Peyer's patch (tissue), 4 donors: Measurements from ENCODE around the gene UBE3C. TPM values are rescaled to one million over a fixed set of nuclear protein-coding genes. Genes with fewer than 3 reads are reported as not detected.
"Not testable (repeated sequence)": the region's sequence is repeated elsewhere in the genome, so short reads cannot be mapped to it uniquely, and the experiment has no call there.

Experiments used
- DNase-seq, 3 donors: peaks; one replicate each; pipeline ENCODE4 v3.0.0-alpha.2; 2017 to 2019
- H3K27ac ChIP-seq, 4 donors: fragments of 200-600 bp; sonication (generic); one replicate each; pipeline ENCODE4 v1.5.1; 2016 to 2019
- H3K27me3 ChIP-seq, 2 donors: fragments of 200-600 bp; sonication (generic); one replicate each; pipeline ENCODE4 v1.5.1; 2019
- H3K36me3 ChIP-seq, 3 donors: fragments of 200-600 bp; sonication (generic); one replicate each; pipeline ENCODE4 v1.5.1; 2016 to 2019
- H3K4me1 ChIP-seq, 4 donors: fragments of 200-600 bp; sonication (generic); one replicate each; pipeline ENCODE4 v1.5.1; 2016 to 2019
- H3K4me3 ChIP-seq, 4 donors: fragments of 200-600 bp; sonication (generic); 1 replicate in 3 of 4; 2 replicates in 1 of 4; pipeline ENCODE4 v1.5.1; 2016 to 2019; ENCODE audit warnings: mild to moderate bottlenecking in 1 of 4
- H3K9me3 ChIP-seq, 4 donors: fragments of 200-600 bp; sonication (generic); one replicate each; pipeline ENCODE4 v1.5.1; 2016 to 2019; ENCODE audit warnings: mild to moderate bottlenecking in 1 of 4
- POLR2A ChIP-seq, 2 donors: fragments of 450-650 bp; IDR thresholded peaks; one replicate each; pipeline ENCODE4 v1.5.1; 2017; ENCODE audit warnings: antibody characterized with exemption in 2 of 2, mild to moderate bottlenecking in 2 of 2, moderate library complexity in 2 of 2
- total RNA-seq, 4 donors: library from RNA; depleted of rRNA; stranded (reverse); fragments of >200 nt; gene quantifications; one replicate each; pipeline ENCODE4 v1.1.0, GENCODE V29; 2016
- TF ChIP-seq, protein P1 (sequence below), 6 experiments: fragments of 450-650 bp in 4 of 6; fragments of 200-600 bp in 2 of 6; sonication (generic) in 1 of 6; IDR thresholded peaks; one replicate each; pipeline ENCODE4 v1.5.1; 2017 to 2019; ENCODE audit warnings: antibody characterized with exemption in 6 of 6, mild to moderate bottlenecking in 3 of 6, moderate library complexity in 1 of 6

UBE3C gene
- total RNA-seq, 4 donors from 2014 or later, result 76.4 to 106 (median 101) TPM

DNA sequence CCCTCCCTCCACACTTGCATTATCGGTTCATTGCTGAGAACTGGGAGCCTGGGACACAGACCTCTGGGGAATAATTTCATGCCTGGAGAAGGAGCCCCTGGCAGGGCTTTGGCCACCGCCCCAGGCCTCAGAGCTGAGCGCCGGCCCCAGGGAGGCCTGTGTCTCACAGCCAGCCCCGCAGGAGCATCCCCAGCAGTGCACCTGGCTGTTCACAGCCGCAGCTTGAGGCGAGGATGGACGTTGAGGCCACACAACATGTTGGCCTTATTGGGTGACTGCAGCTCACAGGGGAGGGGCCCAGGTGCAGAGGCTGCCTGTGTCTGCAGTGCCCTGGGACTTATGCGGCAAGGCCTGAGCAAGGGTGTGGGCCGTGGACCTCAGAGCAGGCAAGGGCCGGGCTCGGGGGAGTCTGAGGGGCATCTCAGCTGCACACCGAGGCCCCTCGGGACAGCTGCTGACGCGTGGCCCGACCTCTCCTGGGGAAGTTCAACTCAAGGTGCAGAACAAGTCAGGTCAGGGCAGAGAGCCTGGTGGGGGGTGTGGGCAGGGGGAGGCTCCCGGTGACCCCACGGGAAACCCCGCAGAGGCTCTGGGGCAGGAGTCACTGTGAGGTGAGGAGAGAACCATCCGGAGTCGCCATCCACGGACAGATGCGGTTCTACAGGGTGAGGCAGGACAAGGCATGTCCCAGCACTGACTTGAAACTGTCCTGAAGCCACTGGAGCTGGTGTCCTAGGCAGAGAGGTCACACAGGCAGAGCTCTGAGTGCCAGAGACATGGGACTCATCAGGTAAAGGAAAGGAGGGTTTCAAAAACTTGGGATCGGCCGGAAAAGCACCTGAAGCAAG lies 13.1 kb upstream of the UBE3C start:
- no peaks in the 10 kb centered on the region for H3K4me1 ChIP-seq
- no peak overlapping the region for H3K4me3 ChIP-seq
- H3K36me3 ChIP-seq, result no peaks in the 10 kb centered on the region
- no peak overlapping the region for H3K27ac ChIP-seq
- no peaks in the 10 kb centered on the region for H3K27me3 ChIP-seq
- TF ChIP-seq POLR2A (IDR thresholded peaks at IDR 0.05), result no peak
- H3K9me3 ChIP-seq, result no peaks in the 10 kb centered on the region
- no peak for DNase-seq

DNA sequence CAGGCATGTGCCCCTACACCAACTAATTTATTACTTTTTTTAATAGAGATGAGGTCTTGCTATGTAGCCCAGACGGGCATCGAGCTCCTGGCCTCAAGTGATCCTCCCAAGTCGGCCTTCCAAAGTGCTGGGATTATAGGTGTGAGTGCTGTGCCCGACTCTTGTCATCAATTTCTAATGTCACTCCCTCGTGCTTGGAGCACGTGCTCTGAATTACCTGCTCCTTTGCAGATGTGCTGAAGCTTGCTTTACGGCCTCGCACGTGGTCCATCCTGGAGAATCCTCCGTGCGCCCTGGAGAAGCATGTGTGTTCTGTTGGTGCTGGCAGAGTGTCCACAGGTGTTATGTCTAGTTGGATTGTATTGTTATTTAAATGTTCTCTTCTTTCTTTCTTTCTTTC lies 11.8 kb upstream of the UBE3C start:
- H3K4me1 ChIP-seq, result no peaks in the 10 kb centered on the region
- H3K27ac ChIP-seq, result no peak overlapping the region
- no peak overlapping the region for H3K4me3 ChIP-seq
- no peak for TF ChIP-seq POLR2A (IDR thresholded peaks at IDR 0.05)
- TF ChIP-seq, protein P1, sequence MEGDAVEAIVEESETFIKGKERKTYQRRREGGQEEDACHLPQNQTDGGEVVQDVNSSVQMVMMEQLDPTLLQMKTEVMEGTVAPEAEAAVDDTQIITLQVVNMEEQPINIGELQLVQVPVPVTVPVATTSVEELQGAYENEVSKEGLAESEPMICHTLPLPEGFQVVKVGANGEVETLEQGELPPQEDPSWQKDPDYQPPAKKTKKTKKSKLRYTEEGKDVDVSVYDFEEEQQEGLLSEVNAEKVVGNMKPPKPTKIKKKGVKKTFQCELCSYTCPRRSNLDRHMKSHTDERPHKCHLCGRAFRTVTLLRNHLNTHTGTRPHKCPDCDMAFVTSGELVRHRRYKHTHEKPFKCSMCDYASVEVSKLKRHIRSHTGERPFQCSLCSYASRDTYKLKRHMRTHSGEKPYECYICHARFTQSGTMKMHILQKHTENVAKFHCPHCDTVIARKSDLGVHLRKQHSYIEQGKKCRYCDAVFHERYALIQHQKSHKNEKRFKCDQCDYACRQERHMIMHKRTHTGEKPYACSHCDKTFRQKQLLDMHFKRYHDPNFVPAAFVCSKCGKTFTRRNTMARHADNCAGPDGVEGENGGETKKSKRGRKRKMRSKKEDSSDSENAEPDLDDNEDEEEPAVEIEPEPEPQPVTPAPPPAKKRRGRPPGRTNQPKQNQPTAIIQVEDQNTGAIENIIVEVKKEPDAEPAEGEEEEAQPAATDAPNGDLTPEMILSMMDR (IDR thresholded peaks at IDR 0.05), result no peak
- H3K36me3 ChIP-seq, result no peaks in the 10 kb centered on the region
- DNase-seq, result no peak
- no peaks in the 10 kb centered on the region for H3K9me3 ChIP-seq
- H3K27me3 ChIP-seq, result no peaks in the 10 kb centered on the region

DNA sequence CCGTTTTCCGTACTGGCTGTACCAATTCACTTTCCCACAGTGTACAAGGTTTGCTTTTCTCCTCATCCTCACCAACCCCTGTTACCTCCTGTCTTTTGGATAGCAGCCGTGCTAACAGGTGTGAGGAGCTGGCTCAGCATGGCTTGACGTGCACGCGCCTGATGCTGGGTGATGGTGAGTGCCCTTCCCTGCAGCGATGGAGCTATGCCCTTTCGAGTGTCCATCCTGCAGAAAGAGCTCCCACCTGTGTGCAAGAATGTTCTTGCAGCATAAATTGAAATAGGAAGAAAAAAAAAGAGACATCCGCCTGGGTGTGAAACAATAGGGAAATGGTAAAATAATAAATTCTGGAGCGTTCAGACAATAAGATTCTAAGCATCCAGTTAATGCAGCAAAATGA lies 9.5 kb upstream of the UBE3C start:
- DNase-seq, result peak in 1 of 3 donors; percentile 24
- H3K36me3 ChIP-seq, result no peaks in the 10 kb centered on the region
- no peak overlapping the region for H3K27ac ChIP-seq

DNA sequence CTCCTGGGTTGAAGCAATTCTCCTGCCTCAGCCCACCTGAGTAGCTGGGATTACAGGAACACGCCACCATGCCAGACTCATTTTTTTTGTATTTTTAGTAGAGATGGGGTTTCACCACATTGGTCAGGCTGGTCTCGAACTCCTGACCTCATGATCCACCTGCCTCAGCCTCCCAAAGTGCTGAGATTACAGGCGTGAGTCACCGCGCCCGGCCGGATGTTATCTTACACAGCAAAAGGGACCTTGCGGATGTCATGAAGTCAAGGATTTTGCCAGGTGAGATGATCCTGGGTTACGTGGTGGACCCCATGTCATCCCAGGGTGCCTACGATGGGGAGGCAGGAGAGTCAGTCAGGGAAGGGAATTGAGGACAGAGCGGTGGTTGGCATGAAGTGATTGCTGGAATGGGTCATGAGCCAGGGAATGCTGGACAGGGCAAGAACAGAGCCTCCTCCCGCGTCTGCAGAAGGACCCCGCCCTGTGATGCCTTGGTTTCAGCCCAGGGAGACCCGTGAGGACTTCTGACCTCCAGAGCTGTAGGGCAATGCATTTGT lies 8.7 kb upstream of the UBE3C start:
- peak in 1 of 3 donors; percentile 32 for DNase-seq
- Histone ChIP-seq H3K4me1 (no peaks in the 10 kb centered on the region), H3K27ac (no peak overlapping the region), H3K36me3 (no peaks in the 10 kb centered on the region), H3K4me3 (no peak overlapping the region), H3K27me3 (no peaks in the 10 kb centered on the region), H3K9me3 (no peaks in the 10 kb centered on the region)
- TF ChIP-seq POLR2A (IDR thresholded peaks at IDR 0.05), result no peak
- TF ChIP-seq, protein P1 (IDR thresholded peaks at IDR 0.05), result no peak

More for the DNA sequence above, 9.5 kb upstream of the UBE3C start:
- no peak overlapping the region for H3K4me3 ChIP-seq
- H3K27me3 ChIP-seq, result no peaks in the 10 kb centered on the region
- no peaks in the 10 kb centered on the region for H3K4me1 ChIP-seq
- H3K9me3 ChIP-seq, result no peaks in the 10 kb centered on the region
- TF ChIP-seq, protein P1 (IDR thresholded peaks at IDR 0.05), result no peak
- TF ChIP-seq POLR2A (IDR thresholded peaks at IDR 0.05), result no peak

DNA sequence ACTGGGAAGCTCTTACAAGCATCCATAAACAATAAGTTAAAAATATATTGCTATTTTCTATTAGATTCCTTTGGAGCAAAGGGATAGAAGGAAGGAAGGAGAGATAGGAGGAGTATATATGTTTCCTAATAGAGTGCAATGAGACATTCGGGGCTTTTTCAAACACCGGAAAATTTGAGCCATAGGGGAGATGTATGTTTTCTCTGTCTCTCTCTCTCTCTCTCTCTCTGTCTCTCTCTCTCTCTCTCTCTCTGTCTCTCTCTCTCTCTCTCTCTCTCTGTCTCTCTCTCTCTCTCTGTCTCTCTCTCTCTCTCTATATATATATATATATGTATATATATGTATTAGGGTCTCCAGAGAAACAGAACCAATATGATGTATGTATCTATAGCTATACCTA lies 7.9 kb upstream of the UBE3C start:
- H3K9me3 ChIP-seq, H3K4me1 ChIP-seq, H3K4me3 ChIP-seq, H3K27ac ChIP-seq, H3K36me3 ChIP-seq, DNase-seq, H3K27me3 ChIP-seq: not testable (repeated sequence)

DNA sequence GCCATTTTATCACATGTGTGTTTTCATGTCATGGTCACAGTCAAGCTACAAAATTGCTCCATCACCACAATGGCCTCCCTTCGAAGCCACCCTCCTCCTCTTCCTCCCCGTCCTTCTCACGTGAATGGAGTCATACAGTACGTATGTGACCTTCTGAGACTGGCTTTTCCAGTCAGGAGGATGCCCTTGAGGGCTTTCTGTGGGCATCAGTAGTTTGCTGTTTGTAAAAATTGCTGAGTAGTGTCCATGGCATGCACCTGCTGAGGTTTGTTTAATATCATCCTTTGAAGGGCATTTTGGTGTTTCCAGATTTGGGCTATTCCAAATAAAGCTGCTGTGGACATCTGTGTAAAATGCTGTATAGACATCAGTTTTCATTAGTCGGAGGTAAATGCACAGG lies 5.9 kb upstream of the UBE3C start:
- Histone ChIP-seq H3K27ac (no peak overlapping the region), H3K4me1 (no peaks in the 10 kb centered on the region), H3K9me3 (no peaks in the 10 kb centered on the region), H3K27me3 (no peaks in the 10 kb centered on the region), H3K36me3 (no peaks in the 10 kb centered on the region), H3K4me3 (no peak overlapping the region)
- TF ChIP-seq, protein P1 (IDR thresholded peaks at IDR 0.05), result no peak
- no peak for TF ChIP-seq POLR2A (IDR thresholded peaks at IDR 0.05)
- peak in 1 of 3 donors; percentile 2 for DNase-seq
